Upper lobe of left lung (tissue), 6 donors: ENCODE measurements around the gene VENTX. TPM values are rescaled to one million over a fixed set of nuclear protein-coding genes. Genes with fewer than 3 reads are reported as not detected.

ENCODE experiments used
- ATAC-seq, 2 donors: fragments of 200-7000 bp; cut with Tn5 transposase; one replicate each; pipeline ENCODE4 v1.9.1; 2022; ENCODE audit warnings: mild to moderate bottlenecking in 2 of 2, moderate library complexity in 2 of 2; ENCODE audit not compliant: low FRiP score in 2 of 2
- DNase-seq, 2 donors: peaks; one replicate each; pipeline ENCODE4 v3.0.0-alpha.2; 2019 to 2020
- H3K27ac ChIP-seq, 4 donors: fragments of 200-600 bp; sonication (generic); one replicate each; pipeline ENCODE4 v1.5.1; 2016 to 2019
- H3K27me3 ChIP-seq, 4 donors: fragments of 200-600 bp; sonication (generic); one replicate each; pipeline ENCODE4 v1.5.1; 2017 to 2019
- H3K36me3 ChIP-seq, 4 donors: fragments of 200-600 bp; sonication (generic); one replicate each; pipeline ENCODE4 v1.5.1; 2016 to 2019
- H3K4me1 ChIP-seq, 4 donors: fragments of 200-600 bp; sonication (generic); one replicate each; pipeline ENCODE4 v1.5.1; 2018 to 2019
- H3K4me3 ChIP-seq, 4 donors: fragments of 200-600 bp; sonication (generic); one replicate each; pipeline ENCODE4 v1.5.1; 2017 to 2019; ENCODE audit warnings: mild to moderate bottlenecking in 2 of 4, moderate library complexity in 1 of 4
- H3K9me3 ChIP-seq, 4 donors: fragments of 200-600 bp; sonication (generic); one replicate each; pipeline ENCODE4 v1.5.1; 2018 to 2019
- EP300 ChIP-seq, 4 donors: sonication (generic); formaldehyde crosslinking; IDR thresholded peaks; one replicate each; pipeline ENCODE4 v1.5.1; 2017; ENCODE audit warnings: antibody characterized with exemption in 4 of 4, control low read depth in 2 of 4
- POLR2A ChIP-seq, 4 donors: fragments of 450-650 bp; IDR thresholded peaks; one replicate each; pipeline ENCODE4 v1.5.1; 2016 to 2017; ENCODE audit warnings: antibody characterized with exemption in 4 of 4, mild to moderate bottlenecking in 2 of 4
- POLR2AphosphoS5 ChIP-seq, 2 donors: sonication (generic); formaldehyde crosslinking; IDR thresholded peaks; one replicate each; pipeline ENCODE4 v1.5.1; 2017; ENCODE audit warnings: antibody characterized with exemption in 2 of 2
- WGBS, 2 donors: methylation state at CpG; one replicate each; pipeline ENCODE4 v1.1.5; 2017 to 2018; 5-methylcytosine and 5-hydroxymethylcytosine counted together
- total RNA-seq, 6 donors: library from RNA; depleted of rRNA in 4 of 6; stranded (reverse); fragments of >200 nt in 4 of 6; gene quantifications; one replicate each; pipeline versions ENCODE4 v1.1.0 to v1.2.1, GENCODE V29; 2016 to 2021
- TF ChIP-seq, protein P1 (sequence below), 6 experiments: fragments of 450-650 bp in 4 of 6; fragments of 200-600 bp in 2 of 6; sonication (generic) in 2 of 6; IDR thresholded peaks; one replicate each; pipeline ENCODE4 v1.5.1; 2016 to 2019; ENCODE audit warnings: antibody characterized with exemption in 6 of 6
- donor health status: DM: no; HTN: no; CAD: no; lungs with moderate emphysema.
- donor health status: DM: no; HTN: yes; CAD: no; lungs with severe emphysema.

The VENTX gene
- total RNA-seq, 6 donors from 2014 or later = 1.7 to 11.5 (median 4.4) TPM

DNA sequence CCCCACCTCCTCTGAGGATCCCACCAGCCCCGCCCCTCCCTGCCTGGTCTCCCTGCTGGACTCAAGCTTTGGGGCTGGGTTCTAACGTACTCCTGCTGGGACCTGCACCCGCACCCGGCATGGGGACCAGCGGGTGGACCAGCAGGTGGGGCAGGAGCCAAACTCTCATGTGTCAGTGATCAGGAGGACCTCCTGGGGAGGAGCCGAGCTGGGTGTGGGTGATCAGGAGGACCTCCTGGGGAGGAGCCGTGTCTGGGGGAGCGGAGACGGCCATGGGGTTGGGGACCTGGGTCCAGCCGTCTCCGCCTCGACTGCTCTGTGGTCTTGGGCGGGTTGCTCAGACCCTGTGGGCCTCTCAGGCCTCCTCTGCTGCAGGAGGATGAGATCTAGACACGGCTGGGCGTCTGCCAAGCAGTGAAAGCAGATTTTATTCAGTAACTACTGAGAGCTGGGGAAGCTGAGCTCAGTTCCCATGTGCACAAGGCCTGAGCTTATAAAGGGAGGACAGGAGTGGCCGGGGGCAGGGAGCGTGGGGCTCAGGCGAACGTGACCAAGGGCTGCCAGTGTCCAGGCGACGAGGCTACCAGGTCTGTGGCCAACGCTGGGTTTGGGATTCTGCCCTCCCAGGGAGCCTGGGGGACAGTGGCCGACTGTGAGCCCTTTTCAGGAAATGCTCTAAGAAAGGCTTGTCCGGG lies 41.3 kb upstream of the VENTX start:
- Histone ChIP-seq H3K4me3 (no peak overlapping the region), H3K9me3 (no peaks in the 10 kb centered on the region), H3K36me3 (no peaks in the 10 kb centered on the region), H3K27me3 (no peaks in the 10 kb centered on the region), H3K27ac (no peak overlapping the region), H3K4me1 (no peaks in the 10 kb centered on the region)
- no peak for ATAC-seq
- peak in 1 of 2 donors; percentile 48 for DNase-seq
- 57 to 85% methylated on average over 8 to 24 of the region's 24 CpGs for WGBS, 2 donors
- TF ChIP-seq POLR2A (IDR thresholded peaks at IDR 0.05) = no peak
- no peak for TF ChIP-seq POLR2AphosphoS5 (IDR thresholded peaks at IDR 0.05)
- TF ChIP-seq, protein P1, sequence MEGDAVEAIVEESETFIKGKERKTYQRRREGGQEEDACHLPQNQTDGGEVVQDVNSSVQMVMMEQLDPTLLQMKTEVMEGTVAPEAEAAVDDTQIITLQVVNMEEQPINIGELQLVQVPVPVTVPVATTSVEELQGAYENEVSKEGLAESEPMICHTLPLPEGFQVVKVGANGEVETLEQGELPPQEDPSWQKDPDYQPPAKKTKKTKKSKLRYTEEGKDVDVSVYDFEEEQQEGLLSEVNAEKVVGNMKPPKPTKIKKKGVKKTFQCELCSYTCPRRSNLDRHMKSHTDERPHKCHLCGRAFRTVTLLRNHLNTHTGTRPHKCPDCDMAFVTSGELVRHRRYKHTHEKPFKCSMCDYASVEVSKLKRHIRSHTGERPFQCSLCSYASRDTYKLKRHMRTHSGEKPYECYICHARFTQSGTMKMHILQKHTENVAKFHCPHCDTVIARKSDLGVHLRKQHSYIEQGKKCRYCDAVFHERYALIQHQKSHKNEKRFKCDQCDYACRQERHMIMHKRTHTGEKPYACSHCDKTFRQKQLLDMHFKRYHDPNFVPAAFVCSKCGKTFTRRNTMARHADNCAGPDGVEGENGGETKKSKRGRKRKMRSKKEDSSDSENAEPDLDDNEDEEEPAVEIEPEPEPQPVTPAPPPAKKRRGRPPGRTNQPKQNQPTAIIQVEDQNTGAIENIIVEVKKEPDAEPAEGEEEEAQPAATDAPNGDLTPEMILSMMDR (IDR thresholded peaks at IDR 0.05) = no peak
- TF ChIP-seq EP300 (IDR thresholded peaks at IDR 0.05) = no peak

DNA sequence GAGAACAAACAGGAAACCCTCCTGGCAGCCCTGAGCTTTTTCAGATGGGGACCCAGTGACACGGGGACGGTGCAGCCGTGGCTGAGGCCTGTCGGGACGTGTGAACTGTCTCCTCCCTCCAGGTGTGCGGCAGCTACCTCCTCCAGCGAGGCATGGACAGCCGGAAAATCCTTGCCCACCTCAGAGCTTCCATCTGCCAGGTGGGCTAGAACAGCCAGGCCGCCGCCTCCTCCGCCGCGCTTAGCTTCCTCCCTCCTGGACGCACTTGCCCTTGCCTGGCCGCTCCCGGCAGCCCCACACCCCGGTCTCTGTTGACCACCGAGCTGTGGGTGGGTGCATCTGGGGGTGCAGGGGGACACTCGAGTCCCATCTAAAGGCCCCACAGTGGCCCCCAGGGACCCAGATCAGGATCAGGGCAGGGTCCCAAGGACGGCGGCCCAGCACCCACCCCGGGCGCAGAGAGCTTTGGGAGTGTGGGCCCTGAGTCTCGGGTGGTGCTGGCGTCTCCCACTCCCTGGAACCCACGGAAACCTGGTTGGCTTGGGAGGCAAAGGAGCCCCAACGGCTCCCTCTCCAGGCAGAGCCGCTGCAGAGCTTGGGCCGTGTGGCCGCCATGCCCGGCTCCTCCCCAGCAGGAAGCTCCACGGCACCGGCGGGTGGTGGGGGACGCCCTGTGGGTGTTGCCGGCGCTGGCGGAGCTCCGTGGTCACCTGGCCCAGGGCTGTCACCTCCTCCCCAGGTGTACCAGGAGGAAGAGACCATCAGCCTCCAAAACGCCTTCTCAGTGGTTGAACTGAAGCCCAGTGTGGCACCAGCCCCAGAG lies 40.5 kb upstream of the VENTX start:
- ATAC-seq (no peak), DNase-seq (peak in 1 of 2 donors; percentile 72)
- TF ChIP-seq, protein P1 (IDR thresholded peaks at IDR 0.05) = no peak
- TF ChIP-seq EP300 (IDR thresholded peaks at IDR 0.05) (no peak), POLR2AphosphoS5 (IDR thresholded peaks at IDR 0.05) (no peak), POLR2A (IDR thresholded peaks at IDR 0.05) (no peak)
- H3K27me3 ChIP-seq = no peaks in the 10 kb centered on the region
- H3K4me3 ChIP-seq = no peak overlapping the region
- no peaks in the 10 kb centered on the region for H3K4me1 ChIP-seq
- no peak overlapping the region for H3K27ac ChIP-seq
- H3K9me3 ChIP-seq = no peaks in the 10 kb centered on the region
- H3K36me3 ChIP-seq = no peaks in the 10 kb centered on the region
- 83 to 84% methylated on average over 20 to 39 of the region's 40 CpGs for WGBS, 2 donors

DNA sequence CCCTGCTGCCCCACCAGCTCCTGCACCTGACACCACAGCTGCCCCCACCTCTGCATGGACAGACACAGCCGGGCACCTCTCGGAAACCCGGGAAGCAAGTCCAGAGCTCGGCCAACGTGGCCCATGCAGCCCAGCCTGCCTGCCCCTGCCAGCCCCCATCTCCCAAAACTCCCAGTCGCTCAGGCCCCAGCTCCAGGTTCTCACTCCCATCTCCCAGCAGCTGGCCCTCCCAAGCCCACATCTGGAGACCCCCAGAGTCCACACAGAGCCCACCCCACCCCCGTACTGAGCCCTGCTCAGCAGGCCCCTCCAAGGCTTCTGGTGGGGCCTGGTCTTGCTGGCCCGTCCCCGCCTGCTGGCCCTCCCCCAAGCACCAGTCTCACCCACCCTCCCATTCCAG lies 39.9 kb upstream of the VENTX start:
- Histone ChIP-seq H3K36me3 (no peaks in the 10 kb centered on the region), H3K27ac (no peak overlapping the region), H3K27me3 (no peaks in the 10 kb centered on the region), H3K4me3 (no peak overlapping the region), H3K9me3 (no peaks in the 10 kb centered on the region), H3K4me1 (no peaks in the 10 kb centered on the region)
- ATAC-seq = no peak
- DNase-seq = no peak
- WGBS, 2 donors = 84 to 97% methylated on average over 7 to 9 of the region's 9 CpGs
- TF ChIP-seq EP300 (IDR thresholded peaks at IDR 0.05) = no peak
- TF ChIP-seq POLR2AphosphoS5 (IDR thresholded peaks at IDR 0.05) = no peak
- TF ChIP-seq POLR2A (IDR thresholded peaks at IDR 0.05) = no peak
- TF ChIP-seq, protein P1 (IDR thresholded peaks at IDR 0.05) = no peak

DNA sequence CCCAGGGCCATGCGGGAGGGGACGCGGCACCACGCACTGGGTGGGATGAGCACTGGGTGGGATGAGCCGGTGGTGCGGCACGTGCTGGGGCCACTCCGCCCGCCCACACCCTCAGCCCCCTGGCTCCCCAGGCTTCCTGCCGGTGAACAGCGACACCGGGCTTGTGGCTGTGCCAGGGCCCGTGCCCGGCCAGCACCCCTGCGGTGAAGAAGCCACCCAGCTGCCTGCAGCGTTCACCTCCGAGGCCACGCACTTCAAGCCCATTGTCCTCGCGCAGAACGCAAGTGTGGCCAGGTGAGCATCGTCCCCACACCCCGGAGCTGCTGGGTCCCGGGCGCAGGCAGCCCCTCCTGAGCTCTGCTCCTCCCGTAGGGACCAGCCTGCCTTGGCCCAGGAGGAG lies 39.4 kb upstream of the VENTX start:
- H3K4me1 ChIP-seq = no peaks in the 10 kb centered on the region
- DNase-seq (peak in 1 of 2 donors; percentile 81), ATAC-seq (no peak)
- TF ChIP-seq, protein P1 (IDR thresholded peaks at IDR 0.05) = no peak
- no peak for TF ChIP-seq POLR2AphosphoS5 (IDR thresholded peaks at IDR 0.05)
- no peak for TF ChIP-seq EP300 (IDR thresholded peaks at IDR 0.05)
- TF ChIP-seq POLR2A (IDR thresholded peaks at IDR 0.05) = no peak
- H3K9me3 ChIP-seq = no peaks in the 10 kb centered on the region
- no peak overlapping the region for H3K4me3 ChIP-seq
- no peak overlapping the region for H3K27ac ChIP-seq
- H3K27me3 ChIP-seq = no peaks in the 10 kb centered on the region
- no peaks in the 10 kb centered on the region for H3K36me3 ChIP-seq
- WGBS, 2 donors = 96% methylated on average over 26 of the region's 26 CpGs; no CpG with 5 or more reads in 1 of the 2 donors
